Left kidney (tissue), 2 donors: ENCODE measurements around the gene LTA. TPM values are rescaled to one million over a fixed set of nuclear protein-coding genes. Genes with fewer than 3 reads are reported as not detected.

Source experiments
- DNase-seq: peaks from one replicate; pipeline ENCODE4 v3.0.0-alpha.2; 2013
- polyA plus RNA-seq: library from polyadenylated mRNA; unstranded; fragments of 120-200 nt; gene quantifications from one replicate; pipeline ENCODE4 v1.2.1, GENCODE V29; 2013; ENCODE audit not compliant: insufficient read length

The LTA gene
- polyA plus RNA-seq, 1 donor = 0.40 TPM

DNA sequence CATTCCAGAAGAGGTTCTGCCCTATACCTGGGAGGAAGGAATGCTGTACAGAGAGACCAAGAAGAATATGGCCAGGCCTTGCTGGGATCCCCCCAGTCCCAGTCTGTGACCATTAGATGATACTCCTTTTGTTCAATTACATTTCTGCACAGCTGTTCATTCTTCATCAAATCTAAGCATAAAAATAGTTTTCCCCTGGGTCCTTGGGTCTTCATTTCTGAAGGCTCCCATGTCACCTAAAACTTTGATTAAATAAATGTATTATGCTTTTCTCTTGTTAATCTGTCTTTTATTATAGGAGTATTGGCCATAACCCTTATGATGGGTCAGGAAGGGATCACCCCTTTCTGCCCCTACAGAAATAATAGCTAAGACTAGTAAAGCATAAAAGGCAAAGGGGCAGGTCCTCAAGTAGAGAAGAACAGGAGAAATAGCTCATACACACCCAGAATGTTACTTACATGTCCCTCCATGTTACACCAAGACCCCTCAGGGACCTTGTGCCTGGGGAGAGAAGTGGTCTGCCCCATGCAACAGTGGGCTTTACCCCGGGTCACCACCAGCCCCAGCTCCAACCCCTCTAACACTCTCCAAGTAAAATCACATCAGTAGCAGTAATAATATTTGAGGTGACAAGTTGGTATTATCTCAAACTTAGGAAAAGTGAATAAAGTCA is 2.1 kb upstream of the LTA start:
- DNase-seq = no peak

- DNase-seq = no peak
Measured at GRCh38 chr6:31573239-31574105, 1.4 kb downstream of the LTA start.

DNA sequence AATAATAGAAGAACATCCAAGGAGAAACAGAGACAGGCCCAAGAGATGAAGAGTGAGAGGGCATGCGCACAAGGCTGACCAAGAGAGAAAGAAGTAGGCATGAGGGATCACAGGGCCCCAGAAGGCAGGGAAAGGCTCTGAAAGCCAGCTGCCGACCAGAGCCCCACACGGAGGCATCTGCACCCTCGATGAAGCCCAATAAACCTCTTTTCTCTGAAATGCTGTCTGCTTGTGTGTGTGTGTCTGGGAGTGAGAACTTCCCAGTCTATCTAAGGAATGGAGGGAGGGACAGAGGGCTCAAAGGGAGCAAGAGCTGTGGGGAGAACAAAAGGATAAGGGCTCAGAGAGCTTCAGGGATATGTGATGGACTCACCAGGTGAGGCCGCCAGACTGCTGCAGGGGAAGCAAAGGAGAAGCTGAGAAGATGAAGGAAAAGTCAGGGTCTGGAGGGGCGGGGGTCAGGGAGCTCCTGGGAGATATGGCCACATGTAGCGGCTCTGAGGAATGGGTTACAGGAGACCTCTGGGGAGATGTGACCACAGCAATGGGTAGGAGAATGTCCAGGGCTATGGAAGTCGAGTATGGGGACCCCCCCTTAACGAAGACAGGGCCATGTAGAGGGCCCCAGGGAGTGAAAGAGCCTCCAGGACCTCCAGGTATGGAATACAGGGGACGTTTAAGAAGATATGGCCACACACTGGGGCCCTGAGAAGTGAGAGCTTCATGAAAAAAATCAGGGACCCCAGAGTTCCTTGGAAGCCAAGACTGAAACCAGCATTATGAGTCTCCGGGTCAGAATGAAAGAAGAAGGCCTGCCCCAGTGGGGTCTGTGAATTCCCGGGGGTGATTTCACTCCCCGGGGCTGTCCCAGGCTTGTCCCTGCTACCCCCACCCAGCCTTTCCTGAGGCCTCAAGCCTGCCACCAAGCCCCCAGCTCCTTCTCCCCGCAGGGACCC is 2.3 kb downstream of the LTA start:
- DNase-seq = no peak

- no peak for DNase-seq
Measured at GRCh38 chr6:31575335-31575901, 3.3 kb downstream of the LTA start, which contains the start of gene TNF. TNF (plus strand) TSS chr6:31575565; CDS start chr6:31575742, 177 bp downstream.

DNA sequence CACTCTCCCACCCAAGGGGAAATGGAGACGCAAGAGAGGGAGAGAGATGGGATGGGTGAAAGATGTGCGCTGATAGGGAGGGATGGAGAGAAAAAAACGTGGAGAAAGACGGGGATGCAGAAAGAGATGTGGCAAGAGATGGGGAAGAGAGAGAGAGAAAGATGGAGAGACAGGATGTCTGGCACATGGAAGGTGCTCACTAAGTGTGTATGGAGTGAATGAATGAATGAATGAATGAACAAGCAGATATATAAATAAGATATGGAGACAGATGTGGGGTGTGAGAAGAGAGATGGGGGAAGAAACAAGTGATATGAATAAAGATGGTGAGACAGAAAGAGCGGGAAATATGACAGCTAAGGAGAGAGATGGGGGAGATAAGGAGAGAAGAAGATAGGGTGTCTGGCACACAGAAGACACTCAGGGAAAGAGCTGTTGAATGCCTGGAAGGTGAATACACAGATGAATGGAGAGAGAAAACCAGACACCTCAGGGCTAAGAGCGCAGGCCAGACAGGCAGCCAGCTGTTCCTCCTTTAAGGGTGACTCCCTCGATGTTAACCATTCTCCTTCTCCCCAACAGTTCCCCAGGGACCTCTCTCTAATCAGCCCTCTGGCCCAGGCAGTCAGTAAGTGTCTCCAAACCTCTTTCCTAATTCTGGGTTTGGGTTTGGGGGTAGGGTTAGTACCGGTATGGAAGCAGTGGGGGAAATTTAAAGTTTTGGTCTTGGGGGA is 4.0 kb downstream of the LTA start:
- DNase-seq = no peak

DNA sequence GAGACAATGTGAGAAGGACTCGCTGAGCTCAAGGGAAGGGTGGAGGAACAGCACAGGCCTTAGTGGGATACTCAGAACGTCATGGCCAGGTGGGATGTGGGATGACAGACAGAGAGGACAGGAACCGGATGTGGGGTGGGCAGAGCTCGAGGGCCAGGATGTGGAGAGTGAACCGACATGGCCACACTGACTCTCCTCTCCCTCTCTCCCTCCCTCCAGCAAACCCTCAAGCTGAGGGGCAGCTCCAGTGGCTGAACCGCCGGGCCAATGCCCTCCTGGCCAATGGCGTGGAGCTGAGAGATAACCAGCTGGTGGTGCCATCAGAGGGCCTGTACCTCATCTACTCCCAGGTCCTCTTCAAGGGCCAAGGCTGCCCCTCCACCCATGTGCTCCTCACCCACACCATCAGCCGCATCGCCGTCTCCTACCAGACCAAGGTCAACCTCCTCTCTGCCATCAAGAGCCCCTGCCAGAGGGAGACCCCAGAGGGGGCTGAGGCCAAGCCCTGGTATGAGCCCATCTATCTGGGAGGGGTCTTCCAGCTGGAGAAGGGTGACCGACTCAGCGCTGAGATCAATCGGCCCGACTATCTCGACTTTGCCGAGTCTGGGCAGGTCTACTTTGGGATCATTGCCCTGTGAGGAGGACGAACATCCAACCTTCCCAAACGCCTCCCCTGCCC is 4.9 kb downstream of the LTA start:
- DNase-seq = no peak

DNA sequence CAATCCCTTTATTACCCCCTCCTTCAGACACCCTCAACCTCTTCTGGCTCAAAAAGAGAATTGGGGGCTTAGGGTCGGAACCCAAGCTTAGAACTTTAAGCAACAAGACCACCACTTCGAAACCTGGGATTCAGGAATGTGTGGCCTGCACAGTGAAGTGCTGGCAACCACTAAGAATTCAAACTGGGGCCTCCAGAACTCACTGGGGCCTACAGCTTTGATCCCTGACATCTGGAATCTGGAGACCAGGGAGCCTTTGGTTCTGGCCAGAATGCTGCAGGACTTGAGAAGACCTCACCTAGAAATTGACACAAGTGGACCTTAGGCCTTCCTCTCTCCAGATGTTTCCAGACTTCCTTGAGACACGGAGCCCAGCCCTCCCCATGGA is 5.5 kb downstream of the LTA start:
- no peak for DNase-seq

DNA sequence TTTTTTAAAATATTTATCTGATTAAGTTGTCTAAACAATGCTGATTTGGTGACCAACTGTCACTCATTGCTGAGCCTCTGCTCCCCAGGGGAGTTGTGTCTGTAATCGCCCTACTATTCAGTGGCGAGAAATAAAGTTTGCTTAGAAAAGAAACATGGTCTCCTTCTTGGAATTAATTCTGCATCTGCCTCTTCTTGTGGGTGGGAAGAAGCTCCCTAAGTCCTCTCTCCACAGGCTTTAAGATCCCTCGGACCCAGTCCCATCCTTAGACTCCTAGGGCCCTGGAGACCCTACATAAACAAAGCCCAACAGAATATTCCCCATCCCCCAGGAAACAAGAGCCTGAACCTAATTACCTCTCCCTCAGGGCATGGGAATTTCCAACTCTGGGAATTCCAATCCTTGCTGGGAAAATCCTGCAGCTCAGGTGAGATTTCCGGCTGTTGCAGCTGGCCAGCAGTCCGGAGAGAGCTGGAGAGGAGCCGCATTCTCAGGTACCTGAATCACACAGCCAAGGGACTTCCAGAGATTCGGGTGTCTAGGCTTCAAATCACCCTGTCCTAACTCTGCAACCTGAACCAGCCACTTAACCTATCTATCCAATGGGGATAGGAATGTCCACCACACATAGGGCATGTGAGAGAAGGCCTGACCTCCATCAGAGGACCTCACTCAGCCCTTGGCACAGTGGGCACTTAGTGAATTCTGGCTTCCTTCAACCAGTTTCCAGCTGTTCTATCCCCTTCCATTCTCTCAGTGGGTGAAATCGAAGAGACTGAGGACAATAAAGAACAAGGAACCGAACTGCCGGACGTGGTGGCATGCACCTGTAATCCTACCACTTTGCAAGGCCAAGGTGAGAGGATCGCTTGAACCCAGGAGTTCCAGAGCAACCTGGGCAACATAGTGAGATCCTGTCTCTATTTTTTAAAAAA is 6.4 kb downstream of the LTA start:
- DNase-seq = no peak

GRCh38 chr6:31579119-31579505 is 7.0 kb downstream of the LTA start:
- DNase-seq = no peak

- DNase-seq = no peak
Measured at GRCh38 chr6:31579546-31580437, 7.7 kb downstream of the LTA start.

DNA sequence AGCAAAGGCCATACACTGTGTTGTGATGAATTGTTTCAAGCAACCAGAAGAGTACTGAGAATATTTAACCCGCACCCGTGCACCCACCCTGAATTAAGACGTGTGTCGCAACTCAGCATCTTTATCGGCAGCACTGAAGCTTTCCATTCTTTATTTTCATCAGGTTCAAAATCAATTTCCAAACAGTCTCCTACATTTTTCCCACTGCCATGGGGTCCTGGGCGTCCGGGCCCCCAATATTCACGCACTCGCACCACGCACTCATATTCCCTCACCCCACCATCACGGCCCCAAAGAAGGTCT is 8.3 kb downstream of the LTA start:
- DNase-seq = no peak

GRCh38 chr6:31580807-31581433 is 8.8 kb downstream of the LTA start:
- DNase-seq = peak; percentile 85

DNA sequence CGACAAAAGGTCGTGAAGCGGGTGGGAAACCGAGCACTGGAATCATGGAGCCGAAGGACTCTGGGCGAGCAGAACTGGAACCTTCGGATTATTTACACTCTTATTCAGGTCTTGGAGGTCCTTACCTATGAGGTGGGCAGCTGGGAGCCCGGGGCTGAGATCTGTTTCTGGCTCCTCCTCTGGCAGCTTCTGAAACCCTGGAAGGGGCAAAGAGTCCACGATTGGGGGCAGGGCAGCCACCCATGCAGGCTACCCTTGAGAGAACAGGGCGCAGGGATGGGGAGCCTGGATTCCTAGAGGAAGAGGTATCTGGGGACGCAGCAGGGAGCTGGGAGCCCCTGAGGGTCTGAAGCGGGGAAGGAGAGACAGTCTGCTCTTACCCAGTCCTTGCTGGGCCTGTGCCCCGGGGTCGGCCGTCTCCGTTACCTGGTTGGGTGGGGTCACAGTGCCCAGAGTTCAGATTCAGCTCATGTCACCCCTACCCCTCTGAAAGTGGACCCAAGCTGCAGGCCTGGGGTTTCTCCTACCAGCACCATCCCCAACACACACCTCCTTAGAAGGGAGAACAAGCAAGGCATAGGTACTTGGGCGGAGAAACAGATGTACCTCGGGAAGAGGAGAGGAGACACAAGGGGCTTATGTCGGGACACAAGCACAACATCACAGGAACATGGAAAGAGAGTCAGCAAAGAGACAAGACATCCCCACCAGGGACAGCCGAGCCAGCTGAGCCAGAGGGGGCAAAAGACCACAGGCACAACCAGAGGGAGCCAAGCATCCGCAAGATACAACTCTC is 9.5 kb downstream of the LTA start:
- DNase-seq = peak; percentile 24

DNA sequence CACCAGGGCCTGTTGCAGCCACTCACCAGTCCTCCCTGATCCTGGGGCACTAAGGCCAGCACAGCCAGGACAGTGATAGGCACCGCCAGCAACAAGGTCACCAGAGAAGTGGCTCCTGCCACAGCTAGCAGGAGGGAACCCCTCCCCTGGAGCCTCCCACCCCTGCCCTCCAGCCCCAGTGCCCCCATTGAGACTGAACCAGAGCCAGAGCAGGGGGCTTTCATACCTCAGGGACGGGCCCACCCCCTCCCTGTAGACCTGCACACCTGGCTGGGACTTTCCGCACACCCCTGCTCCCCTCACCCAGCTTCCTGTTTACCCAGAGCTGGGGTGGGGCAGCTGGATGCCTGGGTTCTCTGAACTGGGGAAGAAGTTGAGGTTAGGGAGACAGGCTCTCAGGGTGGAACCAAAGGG is 10.1 kb downstream of the LTA start, which contains the start of gene LTB:
TSS of gene LTB (minus strand) at position 195 of the 414 bp plus-strand sequence. CDS start at position 188, 7 bp downstream.
- no peak for DNase-seq

GRCh38 chr6:31585491-31585890 is 13.4 kb downstream of the LTA start:
- no peak for DNase-seq

DNA sequence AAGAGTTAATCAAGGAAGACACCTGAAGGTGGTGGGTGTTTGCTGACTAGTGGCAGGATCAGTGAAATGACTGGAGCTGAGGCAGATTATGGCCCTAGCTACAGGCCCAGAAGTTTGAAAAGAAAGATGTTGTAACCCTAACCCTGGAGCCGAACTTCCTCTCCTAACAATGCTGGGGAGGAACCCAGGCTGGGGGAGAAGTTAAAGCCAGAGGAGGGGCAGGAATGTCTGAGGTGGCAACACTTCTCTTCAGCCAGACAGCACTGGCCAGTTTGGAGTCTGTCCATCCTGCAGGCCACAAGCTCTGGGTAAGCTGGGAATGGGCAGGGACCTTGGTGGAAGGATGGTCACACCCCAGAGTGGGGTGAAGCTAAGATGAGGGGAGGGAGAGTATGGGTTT is 13.9 kb downstream of the LTA start, which contains the start of gene LST1:
TSS of gene LST1 (plus strand) at position 270 of the 400 bp plus-strand sequence. CDS start 1,023 bp downstream, outside the sequence.
- DNase-seq = no peak
